Measurements from ENCODE around the gene PPP2R5C.

PPP2R5C gene

DNA sequence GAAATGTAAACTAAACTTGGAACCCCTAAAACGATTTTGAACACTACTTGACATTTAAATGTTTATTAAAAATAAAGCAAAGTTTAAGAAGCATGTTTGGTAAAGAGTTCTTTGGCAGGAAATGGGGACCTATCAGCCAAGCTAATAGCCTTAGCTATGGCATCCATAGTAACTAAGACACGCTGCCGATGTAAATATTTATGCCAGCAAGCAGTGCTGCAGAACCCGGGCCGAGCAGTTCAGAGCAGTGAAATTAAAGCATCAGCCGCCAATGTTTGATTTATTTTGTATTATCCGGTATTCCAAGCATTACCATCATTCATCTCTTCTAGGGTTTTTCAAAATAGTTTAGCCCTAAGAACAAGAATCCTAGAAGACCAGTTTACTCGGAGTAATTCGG, 61.6 kb downstream of the PPP2R5C start:
- H3K27me3 Mint-ChIP-seq: no peaks in the 10 kb centered on the region

DNA sequence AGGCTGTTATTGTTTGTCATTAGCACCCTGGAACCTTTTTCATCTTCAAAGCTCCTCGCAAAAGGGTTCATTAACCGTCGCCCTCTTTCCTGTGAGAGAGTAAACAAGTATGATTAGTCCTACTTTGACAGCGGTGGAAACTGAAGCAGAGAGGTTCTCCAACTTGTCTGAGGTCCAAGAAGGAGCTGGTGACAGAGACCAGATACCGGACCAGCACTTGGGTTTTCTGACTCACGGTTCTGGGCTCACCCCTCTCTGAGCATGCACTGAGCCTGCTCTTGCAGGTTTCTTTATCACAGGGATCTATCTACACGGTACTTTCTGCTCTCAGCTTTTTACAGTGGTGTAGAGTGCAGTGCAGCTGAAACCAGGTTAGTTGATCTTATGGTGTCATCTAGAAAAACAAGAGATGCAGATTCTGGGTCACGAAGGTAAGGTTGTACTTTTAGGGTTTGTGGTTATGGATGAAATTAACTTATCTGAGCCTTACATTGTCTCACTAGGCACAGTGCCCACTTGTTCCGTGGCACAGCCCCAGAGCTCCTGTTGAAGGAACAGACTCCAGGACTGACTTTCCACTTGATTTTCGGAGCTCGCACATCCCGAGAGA, 62.1 kb downstream of the PPP2R5C start:
- H3K36me3 Mint-ChIP-seq (ENCODE audit: low read depth): peaks cover 64% of the 10 kb centered on the region
- peak overlapping the region; percentile 83 for H3K4me3 Mint-ChIP-seq
- H3K27ac Mint-ChIP-seq: peak overlapping the region; percentile 100
- H3K9me3 Mint-ChIP-seq: no peaks in the 10 kb centered on the region
- peaks cover 96% of the 10 kb centered on the region for H3K4me1 Mint-ChIP-seq (ENCODE audit: low read depth)
- no peaks in the 10 kb centered on the region for H3K27me3 Mint-ChIP-seq

More for the DNA sequence above, 61.6 kb downstream of the PPP2R5C start:
- Mint-ChIP-seq H3K4me3 (peak overlapping the region; percentile 83), H3K9me3 (no peaks in the 10 kb centered on the region), H3K27ac (peak overlapping the region; percentile 100), H3K4me1 (ENCODE audit: low read depth) (peaks cover 96% of the 10 kb centered on the region), H3K36me3 (ENCODE audit: low read depth) (peaks cover 61% of the 10 kb centered on the region)

DNA sequence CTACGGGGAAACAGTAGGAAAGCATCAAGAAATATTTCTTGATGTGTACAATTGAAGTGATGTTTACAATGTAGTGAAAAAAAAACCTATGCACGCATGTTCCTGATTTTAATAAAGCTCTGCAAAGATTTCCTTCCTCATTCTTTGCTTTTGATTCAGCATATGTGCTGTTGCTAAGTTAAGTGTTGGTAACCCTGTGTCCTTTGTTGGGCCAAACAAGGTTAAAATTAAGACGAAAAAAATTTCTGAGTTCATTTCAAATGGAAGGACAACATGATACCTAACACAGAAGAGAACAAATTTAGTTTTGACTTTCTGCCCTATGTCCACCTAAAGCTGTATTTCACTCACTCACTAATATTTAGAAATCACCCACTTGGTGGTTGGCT, 62.8 kb downstream of the PPP2R5C start:
- Mint-ChIP-seq H3K27me3 (no peaks in the 10 kb centered on the region), H3K36me3 (ENCODE audit: low read depth) (peaks cover 63% of the 10 kb centered on the region), H3K9me3 (no peaks in the 10 kb centered on the region), H3K27ac (peak overlapping the region; percentile 100), H3K4me1 (ENCODE audit: low read depth) (peaks cover 96% of the 10 kb centered on the region), H3K4me3 (peak overlapping the region; percentile 83)

DNA sequence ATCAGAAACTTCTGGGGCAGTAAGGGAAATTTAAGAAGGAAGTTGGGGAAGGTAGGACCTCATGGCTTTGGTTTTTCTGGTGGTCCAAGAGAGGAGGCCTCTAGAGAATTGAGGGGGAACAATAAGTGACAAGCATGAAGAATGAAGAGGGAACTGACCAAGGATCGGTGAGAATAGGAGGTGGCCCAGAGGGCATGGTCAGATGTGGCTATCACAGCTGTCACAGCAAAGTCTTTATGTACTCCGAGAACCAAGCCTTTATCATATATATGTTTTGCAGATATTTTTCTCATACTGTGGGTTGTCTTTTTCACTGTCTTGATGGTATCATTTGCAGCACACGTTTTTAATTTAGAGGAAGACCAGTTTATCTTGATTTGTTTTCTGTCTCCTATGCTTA, 64.3 kb downstream of the PPP2R5C start:
- H3K27me3 Mint-ChIP-seq: no peaks in the 10 kb centered on the region
- peak overlapping the region; percentile 83 for H3K4me3 Mint-ChIP-seq
- H3K27ac Mint-ChIP-seq: peak overlapping the region; percentile 100
- peaks cover 97% of the 10 kb centered on the region for H3K4me1 Mint-ChIP-seq (ENCODE audit: low read depth)
- H3K36me3 Mint-ChIP-seq (ENCODE audit: low read depth): peaks cover 64% of the 10 kb centered on the region
- no peaks in the 10 kb centered on the region for H3K9me3 Mint-ChIP-seq

DNA sequence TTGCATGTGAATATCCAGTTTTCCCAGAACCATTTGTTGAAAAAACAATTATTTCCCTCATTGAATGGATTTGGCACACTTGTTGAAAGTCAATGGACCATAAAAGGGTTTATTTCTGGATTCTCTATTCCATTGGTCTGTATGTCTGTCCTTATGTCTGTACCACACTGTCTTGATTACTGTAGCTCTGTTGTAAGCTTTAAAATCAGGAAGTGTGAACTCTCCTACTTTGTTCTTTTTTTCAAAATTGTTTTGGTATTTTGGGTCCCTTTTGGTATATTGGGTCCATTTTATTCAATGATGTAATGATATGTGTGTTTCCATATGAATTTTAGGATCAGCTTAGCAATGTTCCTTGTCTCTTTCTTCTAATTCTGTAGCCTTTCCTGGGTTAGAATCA, 64.8 kb downstream of the PPP2R5C start:
- Mint-ChIP-seq H3K27me3 (no peaks in the 10 kb centered on the region), H3K4me3 (peak overlapping the region; percentile 83), H3K36me3 (ENCODE audit: low read depth) (peaks cover 66% of the 10 kb centered on the region), H3K27ac (peak overlapping the region; percentile 100), H3K9me3 (no peaks in the 10 kb centered on the region), H3K4me1 (ENCODE audit: low read depth) (peaks cover 95% of the 10 kb centered on the region)

DNA sequence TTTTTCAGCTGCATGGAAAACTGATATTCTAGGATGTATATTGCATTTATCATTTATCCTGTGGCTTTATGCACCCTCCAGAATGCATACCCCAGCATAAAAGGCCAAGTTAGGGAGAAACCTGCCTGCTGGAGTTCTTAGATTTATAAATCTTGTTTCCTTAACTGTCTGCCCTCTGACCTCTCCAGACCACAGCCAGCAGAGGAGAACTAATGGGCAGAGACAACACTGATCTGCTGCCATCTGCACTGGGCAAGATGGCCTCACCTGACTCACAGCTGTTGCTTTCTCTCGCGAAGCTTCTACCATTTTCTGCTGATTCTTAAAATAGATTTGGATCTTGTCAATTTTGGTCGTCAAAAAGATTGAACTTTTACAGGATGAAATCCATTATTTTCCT, 65.8 kb downstream of the PPP2R5C start:
- Mint-ChIP-seq H3K27ac (peak overlapping the region; percentile 75), H3K9me3 (no peaks in the 10 kb centered on the region), H3K4me3 (no peak overlapping the region), H3K27me3 (no peaks in the 10 kb centered on the region), H3K36me3 (ENCODE audit: low read depth) (peaks cover 72% of the 10 kb centered on the region), H3K4me1 (ENCODE audit: low read depth) (peaks cover 92% of the 10 kb centered on the region)

DNA sequence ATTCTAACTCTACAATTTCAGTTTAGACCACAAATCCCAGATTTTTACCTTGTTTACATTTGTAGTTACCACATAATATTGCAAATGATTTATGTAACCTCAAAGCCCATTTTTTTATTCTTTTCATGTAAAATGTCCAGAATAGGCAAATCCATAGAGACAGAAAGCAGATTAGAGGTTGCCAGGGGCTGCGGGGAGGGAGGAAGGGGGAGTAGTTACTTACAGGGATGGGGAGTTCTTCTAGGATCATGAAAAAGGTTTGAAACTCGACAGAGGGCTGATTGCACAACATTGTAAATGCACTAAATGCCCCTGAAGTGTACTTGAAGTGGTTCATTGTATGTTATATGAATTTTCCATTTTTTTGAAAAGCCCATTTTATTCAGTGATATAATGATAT, 66.5 kb downstream of the PPP2R5C start:
- Mint-ChIP-seq H3K4me1 (ENCODE audit: low read depth) (peaks cover 92% of the 10 kb centered on the region), H3K27ac (peak overlapping the region; percentile 75), H3K9me3 (no peaks in the 10 kb centered on the region), H3K36me3 (ENCODE audit: low read depth) (peaks cover 75% of the 10 kb centered on the region), H3K27me3 (no peaks in the 10 kb centered on the region), H3K4me3 (no peak overlapping the region)

DNA sequence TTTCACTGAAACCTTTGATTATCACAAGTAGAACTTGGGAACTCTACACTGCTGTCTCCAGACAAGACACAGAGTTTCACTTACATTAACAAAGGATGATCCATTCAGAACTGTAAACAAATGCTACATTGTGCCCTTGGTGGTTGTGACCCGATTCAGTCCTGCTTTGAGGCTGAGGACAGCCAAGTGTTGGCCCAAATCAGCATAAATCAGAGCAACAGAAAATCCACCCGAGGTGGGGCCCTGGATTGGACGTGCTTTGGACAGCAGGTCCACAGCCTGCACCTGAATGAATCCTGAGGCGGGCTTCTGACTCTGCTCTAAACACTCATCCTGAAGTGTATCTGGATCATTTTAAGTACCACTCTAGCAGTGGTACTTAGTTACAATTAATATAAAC, 68.8 kb downstream of the PPP2R5C start:
- H3K9me3 Mint-ChIP-seq: no peaks in the 10 kb centered on the region
- H3K27me3 Mint-ChIP-seq: no peaks in the 10 kb centered on the region
- H3K4me1 Mint-ChIP-seq (ENCODE audit: low read depth): peaks cover 92% of the 10 kb centered on the region
- H3K36me3 Mint-ChIP-seq (ENCODE audit: low read depth): peaks cover 65% of the 10 kb centered on the region
- peak overlapping the region; percentile 87 for H3K27ac Mint-ChIP-seq
- no peak overlapping the region for H3K4me3 Mint-ChIP-seq

DNA sequence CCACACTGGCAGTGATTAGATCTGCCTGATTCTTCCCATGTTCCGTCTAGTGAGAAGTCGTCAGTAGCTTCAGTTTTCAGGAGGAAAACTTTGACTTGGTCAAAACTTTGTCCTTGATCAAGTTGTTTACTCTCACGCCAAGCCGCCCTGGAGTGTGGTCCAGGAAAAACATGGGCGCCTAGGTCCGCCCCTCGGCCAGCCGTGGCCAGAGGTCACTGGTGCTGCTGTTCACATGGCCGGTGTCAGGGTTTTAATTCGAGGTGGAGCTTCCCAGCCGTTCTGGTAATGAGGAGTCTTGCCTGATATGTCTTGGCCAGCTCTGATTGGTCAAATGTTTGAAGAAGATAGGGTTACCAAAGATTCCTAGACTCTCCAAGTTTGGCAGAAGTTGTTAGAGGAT, 71.5 kb downstream of the PPP2R5C start:
- Mint-ChIP-seq H3K9me3 (no peaks in the 10 kb centered on the region), H3K27me3 (no peaks in the 10 kb centered on the region), H3K27ac (peak overlapping the region; percentile 82), H3K4me1 (ENCODE audit: low read depth) (peaks cover 92% of the 10 kb centered on the region), H3K4me3 (no peak overlapping the region), H3K36me3 (ENCODE audit: low read depth) (peaks cover 45% of the 10 kb centered on the region)

DNA sequence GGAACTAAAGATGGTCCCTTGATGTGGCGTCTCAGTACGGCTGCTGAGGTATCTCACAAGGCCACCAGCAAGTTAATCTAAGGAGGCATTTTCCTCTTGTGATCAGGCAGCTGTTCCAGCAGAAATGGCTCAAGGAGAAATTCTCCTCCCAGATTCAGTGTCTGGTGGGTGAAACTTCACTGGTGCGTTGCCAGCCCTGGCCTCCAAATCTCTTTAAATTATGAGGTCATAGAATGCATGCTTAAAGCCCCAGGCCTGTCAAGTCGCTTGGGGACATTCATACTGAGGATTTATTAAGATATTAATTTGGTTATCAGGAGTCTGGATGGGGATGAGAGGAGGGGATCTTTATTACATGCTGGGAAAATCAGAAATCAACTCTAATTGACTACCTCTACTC, 72.9 kb downstream of the PPP2R5C start:
- Mint-ChIP-seq H3K4me3 (no peak overlapping the region), H3K36me3 (ENCODE audit: low read depth) (peaks cover 39% of the 10 kb centered on the region)

DNA sequence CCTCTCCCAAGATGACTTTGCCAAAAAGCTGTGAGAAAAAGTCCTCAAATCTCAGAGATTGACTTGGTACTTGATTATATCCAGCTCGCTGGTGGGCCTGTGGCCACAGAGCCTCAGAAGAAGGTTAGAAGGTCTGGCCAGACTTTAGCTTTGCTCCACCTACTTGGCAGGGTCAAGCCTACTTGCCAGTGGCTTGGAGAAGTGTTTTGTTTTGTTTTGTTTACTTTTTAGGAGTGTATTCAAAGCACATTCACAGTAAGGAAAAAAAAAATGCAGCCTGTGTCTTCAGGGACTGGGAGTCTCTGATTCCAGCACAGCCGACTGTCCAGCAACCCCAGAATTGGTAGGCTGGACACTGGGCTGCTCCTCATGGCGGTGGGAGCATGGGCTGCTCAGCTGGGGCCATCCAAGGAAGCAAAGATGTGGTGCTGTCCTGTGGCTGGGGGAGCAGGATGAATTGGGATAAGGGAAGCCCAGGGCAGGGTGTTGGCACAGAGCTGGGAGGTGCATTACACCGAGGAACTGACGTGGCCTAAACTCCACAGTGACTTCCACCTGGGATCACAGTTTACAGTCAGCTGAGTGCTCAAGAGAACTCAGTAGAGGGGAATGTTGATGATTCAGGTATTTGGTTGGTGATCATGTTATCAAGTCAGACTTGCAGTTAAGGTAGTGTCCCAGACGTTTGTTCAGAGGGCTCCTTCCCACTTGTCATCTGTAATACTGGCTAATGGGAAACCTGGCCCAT, 73.5 kb downstream of the PPP2R5C start:
- H3K27ac Mint-ChIP-seq: peak overlapping the region; percentile 75
- peaks cover 90% of the 10 kb centered on the region for H3K4me1 Mint-ChIP-seq (ENCODE audit: low read depth)
- H3K9me3 Mint-ChIP-seq: no peaks in the 10 kb centered on the region
- H3K36me3 Mint-ChIP-seq (ENCODE audit: low read depth): peaks cover 37% of the 10 kb centered on the region
- no peak overlapping the region for H3K4me3 Mint-ChIP-seq
- no peaks in the 10 kb centered on the region for H3K27me3 Mint-ChIP-seq

More for the DNA sequence above, 72.9 kb downstream of the PPP2R5C start:
- Mint-ChIP-seq H3K9me3 (no peaks in the 10 kb centered on the region), H3K27me3 (no peaks in the 10 kb centered on the region), H3K4me1 (ENCODE audit: low read depth) (peaks cover 90% of the 10 kb centered on the region), H3K27ac (peak overlapping the region; percentile 75)

DNA sequence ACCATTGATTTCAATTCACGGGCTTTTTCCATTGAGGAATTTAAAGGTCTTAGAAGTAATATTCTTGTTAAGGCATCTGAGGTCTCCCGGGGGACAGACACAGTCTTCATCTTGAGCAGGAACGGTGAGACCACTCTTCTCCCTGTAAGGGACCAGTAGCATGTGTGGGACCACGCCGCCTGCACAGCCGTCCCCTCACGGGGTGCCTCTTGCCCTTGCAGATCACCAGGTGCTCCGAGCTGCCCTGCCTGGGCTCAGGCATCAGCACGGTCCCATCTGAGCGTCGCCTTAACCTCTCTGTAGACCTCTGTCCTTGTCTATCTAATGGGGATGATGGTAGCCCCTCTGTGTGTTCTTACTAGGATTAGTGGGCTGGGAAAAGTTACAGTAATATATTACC, 74.1 kb downstream of the PPP2R5C start:
- H3K4me1 Mint-ChIP-seq (ENCODE audit: low read depth): peaks cover 92% of the 10 kb centered on the region
- H3K36me3 Mint-ChIP-seq (ENCODE audit: low read depth): peaks cover 36% of the 10 kb centered on the region
- no peak overlapping the region for H3K4me3 Mint-ChIP-seq
- no peaks in the 10 kb centered on the region for H3K9me3 Mint-ChIP-seq
- peak overlapping the region; percentile 75 for H3K27ac Mint-ChIP-seq
- H3K27me3 Mint-ChIP-seq: no peaks in the 10 kb centered on the region

DNA sequence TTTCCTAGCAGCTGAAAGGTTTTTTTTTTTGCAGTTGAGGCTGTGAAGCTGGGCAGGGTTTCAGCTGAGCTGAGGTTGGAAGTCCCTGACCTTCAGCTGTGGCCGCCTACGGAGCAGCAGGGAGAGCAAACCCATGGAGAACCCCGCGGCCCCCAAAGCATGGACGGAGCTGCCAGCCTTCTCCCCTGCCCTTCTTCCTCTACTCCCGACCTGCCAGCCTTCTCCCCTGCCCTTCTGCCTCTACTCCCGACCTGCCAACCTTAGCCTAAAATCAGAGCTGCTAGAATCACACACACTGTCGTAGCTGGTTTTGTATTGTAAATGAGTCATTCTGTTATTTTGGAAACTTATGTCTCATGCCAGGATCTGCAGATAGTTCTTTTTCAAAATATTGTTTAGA, 74.6 kb downstream of the PPP2R5C start:
- Mint-ChIP-seq H3K36me3 (ENCODE audit: low read depth) (peaks cover 38% of the 10 kb centered on the region), H3K4me1 (ENCODE audit: low read depth) (peaks cover 95% of the 10 kb centered on the region), H3K9me3 (no peaks in the 10 kb centered on the region), H3K27ac (peak overlapping the region; percentile 15), H3K4me3 (no peak overlapping the region), H3K27me3 (no peaks in the 10 kb centered on the region)

DNA sequence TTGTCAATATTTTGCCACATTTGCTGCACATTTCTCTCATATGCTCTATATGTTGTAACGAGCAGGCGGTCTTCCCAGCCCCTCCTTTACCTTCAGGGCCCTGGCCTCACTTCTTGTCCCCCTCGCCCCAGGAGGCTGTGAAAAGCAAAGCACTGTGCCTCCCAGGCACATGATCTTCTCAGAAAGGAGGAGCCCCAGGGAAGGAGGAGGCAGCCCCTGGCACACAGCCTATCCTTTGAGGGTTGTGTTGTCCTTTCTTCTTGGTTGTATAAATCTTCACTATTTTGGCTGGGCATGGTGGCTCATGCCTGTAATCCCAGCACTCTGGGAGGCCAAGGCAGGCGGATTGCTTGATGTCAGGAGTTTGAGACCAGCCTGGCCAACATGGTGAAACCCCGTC, 77.0 kb downstream of the PPP2R5C start:
- Mint-ChIP-seq H3K27ac (peak overlapping the region; percentile 89), H3K4me3 (no peak overlapping the region), H3K9me3 (no peaks in the 10 kb centered on the region), H3K27me3 (no peaks in the 10 kb centered on the region), H3K36me3 (ENCODE audit: low read depth) (peaks cover 22% of the 10 kb centered on the region), H3K4me1 (ENCODE audit: low read depth) (peaks cover 95% of the 10 kb centered on the region)

DNA sequence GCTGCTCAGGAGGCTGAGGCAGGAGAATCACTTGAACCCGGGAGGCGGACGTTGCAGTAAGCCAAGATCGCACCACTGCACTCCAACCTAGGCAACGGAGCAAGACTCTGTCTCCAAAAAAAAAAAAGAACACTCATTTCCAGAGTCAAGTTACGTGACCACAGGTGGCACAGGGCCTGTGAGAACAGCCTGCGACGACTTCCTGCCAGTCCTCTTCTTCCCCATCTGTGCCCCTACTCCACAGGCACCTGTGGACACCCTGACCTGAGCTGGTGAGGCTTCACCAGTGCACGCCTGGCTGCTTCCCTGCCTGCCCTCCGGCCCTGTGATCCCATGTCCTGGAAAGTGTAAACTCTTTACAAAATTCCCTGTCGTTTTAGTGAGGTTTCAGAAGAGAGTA, 77.7 kb downstream of the PPP2R5C start:
- peaks cover 22% of the 10 kb centered on the region for H3K36me3 Mint-ChIP-seq (ENCODE audit: low read depth)
- H3K9me3 Mint-ChIP-seq: no peaks in the 10 kb centered on the region
- peak overlapping the region; percentile 89 for H3K27ac Mint-ChIP-seq
- no peaks in the 10 kb centered on the region for H3K27me3 Mint-ChIP-seq
- peak overlapping the region; percentile 49 for H3K4me3 Mint-ChIP-seq
- peaks cover 95% of the 10 kb centered on the region for H3K4me1 Mint-ChIP-seq (ENCODE audit: low read depth)
